HepG2 (cell line): ENCODE data around the gene BMF. TPM values are rescaled to one million over a fixed set of nuclear protein-coding genes. Genes with fewer than 3 reads are reported as not detected.

ENCODE experiments used
- CENPT ChIP-seq: sonication (generic); formaldehyde crosslinking; IDR thresholded peaks from 2 replicates; pipeline ENCODE4 v1.8.0; 2022; ENCODE audit warnings: low read depth, mild to moderate bottlenecking, moderate library complexity, missing genetic modification reagents
- EP300 ChIP-seq, 3 experiments: sonication (generic) in 1 of 3; formaldehyde crosslinking in 1 of 3; IDR thresholded peaks; 2 replicates each; pipeline versions ENCODE4 v1.5.1 to v1.6.1; 2011 to 2020; ENCODE audit warnings: low read depth in 2 of 3, low read length in 2 of 3, borderline replicate concordance in 1 of 3, improper control_type of control experiment in 1 of 3, mild to moderate bottlenecking in 1 of 3, missing genetic modification reagents in 1 of 3, moderate library complexity in 1 of 3
- FOXJ3 ChIP-seq: sonication (generic); formaldehyde crosslinking; IDR thresholded peaks from 2 replicates; pipeline ENCODE4 v1.4.0; 2020; ENCODE audit warnings: missing genetic modification reagents, mild to moderate bottlenecking, borderline replicate concordance
- HNF4G ChIP-seq, 2 experiments: sonication (generic) in 1 of 2; formaldehyde crosslinking in 1 of 2; IDR thresholded peaks; 2 replicates each; pipeline versions ENCODE4 v1.4.0 to v1.6.1; 2011 to 2020; ENCODE audit warnings: borderline replicate concordance in 2 of 2, low read depth in 2 of 2, mild to moderate bottlenecking in 2 of 2, low read length in 1 of 2, missing genetic modification reagents in 1 of 2, moderate library complexity in 1 of 2
- HOXA3 ChIP-seq: sonication (generic); formaldehyde crosslinking; IDR thresholded peaks from 2 replicates; pipeline ENCODE4 v1.5.0; 2020; ENCODE audit warnings: missing genetic modification reagents
- KLF16 ChIP-seq, 2 experiments: sonication (generic) in 1 of 2; formaldehyde crosslinking in 1 of 2; IDR thresholded peaks; 2 replicates each; pipeline versions ENCODE4 v1.6.1 to v1.8.0; 2016 to 2023; ENCODE audit warnings: missing genetic modification reagents in 2 of 2, missing compliant biosample characterization in 1 of 2
- PHF8 ChIP-seq: sonication (generic); formaldehyde crosslinking; IDR thresholded peaks from 2 replicates; pipeline ENCODE4 v1.5.0; 2020; ENCODE audit warnings: missing genetic modification reagents
- RARA ChIP-seq: IDR thresholded peaks from 2 replicates; pipeline ENCODE4 v1.6.1; 2016; ENCODE audit warnings: missing genetic modification reagents, missing compliant biosample characterization
- SALL1 ChIP-seq: sonication (generic); formaldehyde crosslinking; IDR thresholded peaks from 2 replicates; pipeline ENCODE4 v1.8.0; 2022; ENCODE audit warnings: mild to moderate bottlenecking, missing genetic modification reagents
- TBX2 ChIP-seq: sonication (generic); formaldehyde crosslinking; IDR thresholded peaks from 2 replicates; pipeline ENCODE4 v1.5.0; 2020; ENCODE audit warnings: missing genetic modification reagents, mild to moderate bottlenecking, borderline replicate concordance
- ZNF296 ChIP-seq: sonication (generic); formaldehyde crosslinking; conservative IDR thresholded peaks from 2 replicates; pipeline ENCODE4 v1.5.0; 2020; ENCODE audit warnings: mild to moderate bottlenecking, missing genetic modification reagents
- ZNF746 ChIP-seq: sonication (generic); formaldehyde crosslinking; IDR thresholded peaks from 2 replicates; pipeline ENCODE4 v1.8.0; 2022; ENCODE audit warnings: mild to moderate bottlenecking, missing genetic modification reagents
- ZNF766 ChIP-seq: sonication (generic); formaldehyde crosslinking; IDR thresholded peaks from 2 replicates; pipeline ENCODE4 v1.5.0; 2020; ENCODE audit warnings: missing genetic modification reagents, borderline replicate concordance
- ZZZ3 ChIP-seq: sonication (generic); formaldehyde crosslinking; IDR thresholded peaks from 2 replicates; pipeline ENCODE4 v1.4.0; 2020; ENCODE audit warnings: missing genetic modification reagents, mild to moderate bottlenecking, borderline replicate concordance
- polyA plus RNA-seq, 8 experiments: library from polyadenylated mRNA; depleted of rRNA in 3 of 8; stranded (reverse) in 7 of 8; unstranded in 1 of 8; fragments of >200 nt; fragmentation: Illumina TruSeq in 4 of 8; extraction: Trizol in 4 of 8; gene quantifications; 2 replicates each; pipeline versions ENCODE4 v1.2.1 to v1.2.3, GENCODE V29; 2011 to 2016; ENCODE audit warnings: low read depth in 4 of 8, missing spikeins in 1 of 8, mixed read lengths in 1 of 8; ENCODE audit not compliant: insufficient read depth in 1 of 8
- total RNA-seq, 5 experiments: library from RNA; depleted of rRNA; stranded (reverse); fragments of >200 nt; fragmentation: Illumina TruSeq; extraction: Trizol; gene quantifications; 2 replicates each; pipeline ENCODE4 v1.2.3, GENCODE V29; 2016; ENCODE audit warnings: low read depth in 1 of 5
- TF ChIP-seq, protein P1 (sequence below): sonication (generic); formaldehyde crosslinking; IDR thresholded peaks from 2 replicates; pipeline ENCODE4 v1.4.0; 2020; ENCODE audit warnings: missing genetic modification reagents
- TF ChIP-seq, protein P2 (sequence below), 2 experiments: fragments of 450-650 bp in 1 of 2; sonication (generic) in 1 of 2; formaldehyde crosslinking; IDR thresholded peaks; 2 replicates each; pipeline versions ENCODE4 v1.5.0 to v1.8.0; 2020 to 2022; ENCODE audit warnings: mild to moderate bottlenecking in 1 of 2, missing genetic modification reagents in 1 of 2
- TF ChIP-seq, protein P3 (sequence below): IDR thresholded peaks from 2 replicates; pipeline ENCODE4 v1.6.1; 2016; ENCODE audit warnings: mild to moderate bottlenecking
- TF ChIP-seq, protein P4 (sequence below): sonication (generic); formaldehyde crosslinking; IDR thresholded peaks from 2 replicates; pipeline ENCODE4 v1.5.0; 2020; ENCODE audit warnings: missing genetic modification reagents

The BMF gene
- total and polyA plus RNA-seq, 2 of the 13 experiments (the other 11 are each of a cell fraction or from before 2014, with no cell fraction given): 8.7 to 15.9 TPM

DNA sequence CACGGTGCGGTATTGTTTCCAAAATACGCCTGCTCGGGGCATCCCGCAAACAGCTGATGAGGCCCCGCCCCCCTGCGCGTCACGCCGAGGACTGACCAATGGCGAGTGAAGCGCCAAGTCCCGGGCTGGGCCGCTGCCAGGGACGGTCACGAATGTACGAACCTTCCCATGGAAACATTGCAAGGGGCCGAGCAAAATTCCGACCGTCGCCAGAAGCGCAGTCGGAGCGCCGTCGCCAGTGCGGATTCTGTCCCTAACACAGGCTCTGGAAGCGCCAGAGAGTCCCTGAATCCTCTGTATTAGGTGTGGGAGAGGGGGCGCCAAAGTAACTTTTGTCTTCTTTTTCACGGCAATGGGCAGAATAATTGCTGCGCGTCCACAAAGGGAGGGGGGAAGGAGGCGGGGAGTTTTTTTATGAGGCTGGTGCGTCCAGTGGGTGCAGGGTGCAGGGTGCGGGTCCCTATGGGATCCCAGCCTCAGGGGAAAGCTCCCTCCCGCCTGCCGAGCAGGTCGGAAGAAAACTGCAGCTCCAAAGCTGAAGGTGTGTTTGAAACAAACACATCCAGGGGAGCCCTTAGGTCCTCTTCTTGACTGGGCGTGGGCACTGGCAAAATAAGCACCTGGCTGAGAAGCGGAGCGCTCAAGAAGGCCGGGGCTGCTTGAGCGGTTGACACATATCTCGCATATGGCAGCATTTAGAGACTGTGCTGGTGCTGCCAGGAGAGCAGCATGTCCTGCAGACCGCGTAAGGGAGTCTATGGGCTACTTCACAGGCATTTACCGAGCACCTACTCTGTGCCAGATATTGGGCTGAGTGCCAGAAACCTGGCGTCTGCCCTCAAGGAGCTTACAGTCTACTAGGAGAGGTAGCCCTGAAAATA is at the start of gene BMF (continued):
- TF ChIP-seq, protein P1, sequence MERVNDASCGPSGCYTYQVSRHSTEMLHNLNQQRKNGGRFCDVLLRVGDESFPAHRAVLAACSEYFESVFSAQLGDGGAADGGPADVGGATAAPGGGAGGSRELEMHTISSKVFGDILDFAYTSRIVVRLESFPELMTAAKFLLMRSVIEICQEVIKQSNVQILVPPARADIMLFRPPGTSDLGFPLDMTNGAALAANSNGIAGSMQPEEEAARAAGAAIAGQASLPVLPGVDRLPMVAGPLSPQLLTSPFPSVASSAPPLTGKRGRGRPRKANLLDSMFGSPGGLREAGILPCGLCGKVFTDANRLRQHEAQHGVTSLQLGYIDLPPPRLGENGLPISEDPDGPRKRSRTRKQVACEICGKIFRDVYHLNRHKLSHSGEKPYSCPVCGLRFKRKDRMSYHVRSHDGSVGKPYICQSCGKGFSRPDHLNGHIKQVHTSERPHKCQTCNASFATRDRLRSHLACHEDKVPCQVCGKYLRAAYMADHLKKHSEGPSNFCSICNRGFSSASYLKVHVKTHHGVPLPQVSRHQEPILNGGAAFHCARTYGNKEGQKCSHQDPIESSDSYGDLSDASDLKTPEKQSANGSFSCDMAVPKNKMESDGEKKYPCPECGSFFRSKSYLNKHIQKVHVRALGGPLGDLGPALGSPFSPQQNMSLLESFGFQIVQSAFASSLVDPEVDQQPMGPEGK (CRISPR knock-in tag): peak; percentile 78
- TF ChIP-seq HNF4G (IDR thresholded peaks at IDR 0.05; ENCODE audit: borderline replicate concordance, low read depth, low read length) (peak; percentile 55; the same call in 1 of the 2 replicates), HNF4G (CRISPR knock-in tag; IDR thresholded peaks at IDR 0.05; ENCODE audit: borderline replicate concordance, low read depth) (peak; percentile 28; the same call in 1 of the 2 replicates), ZZZ3 (no peak), TBX2 (CRISPR knock-in tag) (peak; percentile 95), KLF16 (CRISPR knock-in tag; IDR thresholded peaks at IDR 0.05) (peak in 1 of 2 experiments; percentile 80; a peak in 2 of 4 replicates), ZNF296 (CRISPR knock-in tag) (no peak), CENPT (CRISPR knock-in tag) (no peak), SALL1 (peak; percentile 89), HOXA3 (peak; percentile 79), EP300 (IDR thresholded peaks at IDR 0.05; ENCODE audit: low read depth in 2 of 2, low read length in 2 of 2) (peak; percentile 10 to 45; a peak in 1 of 4 replicates), EP300 (CRISPR knock-in tag; IDR thresholded peaks at IDR 0.05; ENCODE audit: borderline replicate concordance) (no peak), ZNF766 (no peak), RARA (CRISPR knock-in tag) (peak; percentile 26; the same call in 1 of the 2 replicates), PHF8 (CRISPR knock-in tag) (peak; percentile 48; the same call in 1 of the 2 replicates), FOXJ3 (CRISPR knock-in tag) (peak; percentile 81; the same call in 1 of the 2 replicates), ZNF746 (CRISPR knock-in tag) (peak; percentile 87; the same call in 1 of the 2 replicates)
- TF ChIP-seq, protein P2, sequence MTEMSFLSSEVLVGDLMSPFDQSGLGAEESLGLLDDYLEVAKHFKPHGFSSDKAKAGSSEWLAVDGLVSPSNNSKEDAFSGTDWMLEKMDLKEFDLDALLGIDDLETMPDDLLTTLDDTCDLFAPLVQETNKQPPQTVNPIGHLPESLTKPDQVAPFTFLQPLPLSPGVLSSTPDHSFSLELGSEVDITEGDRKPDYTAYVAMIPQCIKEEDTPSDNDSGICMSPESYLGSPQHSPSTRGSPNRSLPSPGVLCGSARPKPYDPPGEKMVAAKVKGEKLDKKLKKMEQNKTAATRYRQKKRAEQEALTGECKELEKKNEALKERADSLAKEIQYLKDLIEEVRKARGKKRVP (CRISPR knock-in tag; IDR thresholded peaks at IDR 0.05): 0 out of 4 replicates have a peak, but pooled peaks of 1 of the 2 experiments have one; percentile 23
- TF ChIP-seq, protein P3, sequence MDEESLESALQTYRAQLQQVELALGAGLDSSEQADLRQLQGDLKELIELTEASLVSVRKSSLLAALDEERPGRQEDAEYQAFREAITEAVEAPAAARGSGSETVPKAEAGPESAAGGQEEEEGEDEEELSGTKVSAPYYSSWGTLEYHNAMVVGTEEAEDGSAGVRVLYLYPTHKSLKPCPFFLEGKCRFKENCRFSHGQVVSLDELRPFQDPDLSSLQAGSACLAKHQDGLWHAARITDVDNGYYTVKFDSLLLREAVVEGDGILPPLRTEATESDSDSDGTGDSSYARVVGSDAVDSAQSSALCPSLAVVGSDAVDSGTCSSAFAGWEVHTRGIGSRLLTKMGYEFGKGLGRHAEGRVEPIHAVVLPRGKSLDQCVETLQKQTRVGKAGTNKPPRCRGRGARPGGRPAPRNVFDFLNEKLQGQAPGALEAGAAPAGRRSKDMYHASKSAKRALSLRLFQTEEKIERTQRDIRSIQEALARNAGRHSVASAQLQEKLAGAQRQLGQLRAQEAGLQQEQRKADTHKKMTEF (CRISPR knock-in tag): peak; percentile 91
- TF ChIP-seq, protein P4, sequence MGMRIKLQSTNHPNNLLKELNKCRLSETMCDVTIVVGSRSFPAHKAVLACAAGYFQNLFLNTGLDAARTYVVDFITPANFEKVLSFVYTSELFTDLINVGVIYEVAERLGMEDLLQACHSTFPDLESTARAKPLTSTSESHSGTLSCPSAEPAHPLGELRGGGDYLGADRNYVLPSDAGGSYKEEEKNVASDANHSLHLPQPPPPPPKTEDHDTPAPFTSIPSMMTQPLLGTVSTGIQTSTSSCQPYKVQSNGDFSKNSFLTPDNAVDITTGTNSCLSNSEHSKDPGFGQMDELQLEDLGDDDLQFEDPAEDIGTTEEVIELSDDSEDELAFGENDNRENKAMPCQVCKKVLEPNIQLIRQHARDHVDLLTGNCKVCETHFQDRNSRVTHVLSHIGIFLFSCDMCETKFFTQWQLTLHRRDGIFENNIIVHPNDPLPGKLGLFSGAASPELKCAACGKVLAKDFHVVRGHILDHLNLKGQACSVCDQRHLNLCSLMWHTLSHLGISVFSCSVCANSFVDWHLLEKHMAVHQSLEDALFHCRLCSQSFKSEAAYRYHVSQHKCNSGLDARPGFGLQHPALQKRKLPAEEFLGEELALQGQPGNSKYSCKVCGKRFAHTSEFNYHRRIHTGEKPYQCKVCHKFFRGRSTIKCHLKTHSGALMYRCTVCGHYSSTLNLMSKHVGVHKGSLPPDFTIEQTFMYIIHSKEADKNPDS (CRISPR knock-in tag): no peak
